ENCODE results near the gene COMT.

Gene COMT

GRCh38 chr22:19959043-19959586, 17.5 kb downstream of the COMT start:
- DNase-seq = no peak

GRCh38 chr22:19959587-19960490, 18.3 kb downstream of the COMT start:
- DNase-seq = no peak

- DNase-seq = no peak
Measured at GRCh38 chr22:19960491-19961200, 19.1 kb downstream of the COMT start.

- no peak for DNase-seq
Measured at GRCh38 chr22:19961201-19961580, 19.6 kb downstream of the COMT start.

GRCh38 chr22:19961868-19962245, 20.3 kb downstream of the COMT start:
- DNase-seq = no peak

- peak; percentile 73 for DNase-seq
Measured at GRCh38 chr22:19962246-19962908, 20.8 kb downstream of the COMT start.

- DNase-seq = no peak
Measured at GRCh38 chr22:19962909-19963806, 21.6 kb downstream of the COMT start.

GRCh38 chr22:19963863-19964642, 22.5 kb downstream of the COMT start:
- DNase-seq = no peak

- DNase-seq = no peak
Measured at GRCh38 chr22:19964701-19965386, 23.3 kb downstream of the COMT start.

- DNase-seq = no peak
Measured at GRCh38 chr22:19965771-19966709, 24.5 kb downstream of the COMT start.

- DNase-seq = no peak
Measured at GRCh38 chr22:19966908-19967750, 25.6 kb downstream of the COMT start.

- no peak for DNase-seq
Measured at GRCh38 chr22:19967850-19968449, 26.4 kb downstream of the COMT start.

GRCh38 chr22:19968450-19968891, 26.9 kb downstream of the COMT start:
- no peak for DNase-seq

GRCh38 chr22:19969141-19969928, 27.8 kb downstream of the COMT start:
- no peak for DNase-seq

- no peak for DNase-seq
Measured at GRCh38 chr22:19970031-19970478, 28.5 kb downstream of the COMT start.

- DNase-seq = peak; percentile 80
Measured at GRCh38 chr22:19970479-19971275, 29.1 kb downstream of the COMT start.
